Ishikawa (cell line): Measurements from ENCODE around the gene CES3.

Source experiments
- CEBPB ChIP-seq: IDR thresholded peaks from 2 replicates; pipeline ENCODE4 v1.6.1; 2012
- CREB1 ChIP-seq: IDR thresholded peaks from 2 replicates; pipeline ENCODE4 v1.6.1; 2012; ENCODE audit warnings: low read depth
- EGR1 ChIP-seq: IDR thresholded peaks from 2 replicates; pipeline ENCODE4 v1.6.1; 2012
- EP300 ChIP-seq: IDR thresholded peaks from 2 replicates; pipeline ENCODE4 v1.6.1; 2012; ENCODE audit warnings: borderline replicate concordance
- FOXM1 ChIP-seq: IDR thresholded peaks from 2 replicates; pipeline ENCODE4 v1.6.1; 2012; ENCODE audit warnings: low read depth, borderline replicate concordance
- MAX ChIP-seq: IDR thresholded peaks from 2 replicates; pipeline ENCODE4 v1.6.1; 2012
- NFIC ChIP-seq: IDR thresholded peaks from 2 replicates; pipeline ENCODE4 v1.6.1; 2012
- RAD21 ChIP-seq: IDR thresholded peaks from 2 replicates; pipeline ENCODE4 v1.6.1; 2012; ENCODE audit warnings: low read depth
- REST ChIP-seq: IDR thresholded peaks from 2 replicates; pipeline ENCODE4 v1.6.1; 2012; ENCODE audit warnings: low read depth, mild to moderate bottlenecking
- TAF1 ChIP-seq: IDR thresholded peaks from 2 replicates; pipeline ENCODE4 v1.6.1; 2012; ENCODE audit warnings: low read depth, mild to moderate bottlenecking
- TCF12 ChIP-seq: IDR thresholded peaks from 2 replicates; pipeline ENCODE4 v1.6.1; 2012; ENCODE audit warnings: low read depth
- TEAD4 ChIP-seq: IDR thresholded peaks from 2 replicates; pipeline ENCODE4 v1.6.1; 2012
- USF1 ChIP-seq: IDR thresholded peaks from 2 replicates; pipeline ENCODE4 v1.6.1; 2012
- YY1 ChIP-seq: IDR thresholded peaks from 2 replicates; pipeline ENCODE4 v1.6.1; 2012; ENCODE audit warnings: low read depth
- ZBTB7A ChIP-seq: IDR thresholded peaks from 2 replicates; pipeline ENCODE4 v1.6.1; 2012; ENCODE audit warnings: low read depth

Gene CES3

GRCh38 chr16:66943426-66944053, 17.5 kb upstream of the CES3 start:
- TF ChIP-seq EP300 (no peak), TEAD4 (no peak), RAD21 (no peak), ZBTB7A (no peak), TAF1 (no peak), MAX (no peak), FOXM1 (no peak), YY1 (no peak)

GRCh38 chr16:66944054-66944441, 17.0 kb upstream of the CES3 start:
- TF ChIP-seq CREB1 (no peak), TAF1 (no peak), TEAD4 (no peak), MAX (no peak), EP300 (no peak), FOXM1 (no peak), RAD21 (no peak), NFIC (no peak), USF1 (no peak), EGR1 (no peak), CEBPB (no peak), REST (no peak), TCF12 (no peak), ZBTB7A (no peak), YY1 (no peak)

- no peak for TF ChIP-seq EGR1
- no peak for TF ChIP-seq EP300
- TF ChIP-seq NFIC, result no peak
- no peak for TF ChIP-seq ZBTB7A
- no peak for TF ChIP-seq RAD21
- no peak for TF ChIP-seq TCF12
- TF ChIP-seq YY1, result no peak
- TF ChIP-seq CREB1, result no peak
- no peak for TF ChIP-seq TAF1
- TF ChIP-seq REST, result no peak
- TF ChIP-seq CEBPB, result no peak
- no peak for TF ChIP-seq MAX
- no peak for TF ChIP-seq USF1
- no peak for TF ChIP-seq FOXM1
- TF ChIP-seq TEAD4, result no peak
Observed at GRCh38 chr16:66945939-66946338, 15.1 kb upstream of the CES3 start.

GRCh38 chr16:66946541-66946940, 14.5 kb upstream of the CES3 start:
- TF ChIP-seq MAX (no peak), TAF1 (no peak), REST (no peak), TEAD4 (no peak), CEBPB (no peak), YY1 (no peak), RAD21 (no peak)
